Subcutaneous abdominal adipose tissue (tissue), 5 donors: Measurements from ENCODE around the gene FUT1.

Experiments used
- H3K27ac ChIP-seq: one replicate; pipeline ENCODE4 v1.7.0; 2013; ENCODE audit warnings: low read depth, mild to moderate bottlenecking, inconsistent platforms, low read length, moderate library complexity
- H3K27me3 ChIP-seq, 5 donors: one replicate each; pipeline ENCODE4 v1.7.0; 2013; ENCODE audit warnings: low read length in 5 of 5, inconsistent platforms in 1 of 5; ENCODE audit not compliant: control insufficient read depth in 5 of 5, insufficient read depth in 4 of 5
- H3K36me3 ChIP-seq, 5 donors: one replicate each; pipeline ENCODE4 v1.7.0; 2013; ENCODE audit warnings: low read length in 5 of 5; ENCODE audit not compliant: control insufficient read depth in 5 of 5, insufficient read depth in 5 of 5
- H3K4me1 ChIP-seq, 5 donors: one replicate each; pipeline ENCODE4 v1.7.0; 2013; ENCODE audit warnings: low read length in 5 of 5, mild to moderate bottlenecking in 3 of 5, moderate library complexity in 1 of 5; ENCODE audit not compliant: control insufficient read depth in 5 of 5, insufficient read depth in 5 of 5
- H3K4me3 ChIP-seq, 5 donors: one replicate each; pipeline ENCODE4 v1.7.0; 2013; ENCODE audit warnings: low read length in 5 of 5, low read depth in 1 of 5
- H3K9ac ChIP-seq, 5 donors: one replicate each; pipeline ENCODE4 v1.7.0; 2013; ENCODE audit warnings: low read length in 5 of 5, mild to moderate bottlenecking in 4 of 5, moderate library complexity in 3 of 5
- H3K9me3 ChIP-seq, 5 donors: one replicate each; pipeline ENCODE4 v1.7.0; 2013; ENCODE audit warnings: low read length in 5 of 5; ENCODE audit not compliant: control insufficient read depth in 5 of 5
- donor health status: healthy.
- donor health status: healthy.
- donor health status: healthy.
- donor health status: healthy.
- donor health status: healthy.

FUT1 gene

DNA sequence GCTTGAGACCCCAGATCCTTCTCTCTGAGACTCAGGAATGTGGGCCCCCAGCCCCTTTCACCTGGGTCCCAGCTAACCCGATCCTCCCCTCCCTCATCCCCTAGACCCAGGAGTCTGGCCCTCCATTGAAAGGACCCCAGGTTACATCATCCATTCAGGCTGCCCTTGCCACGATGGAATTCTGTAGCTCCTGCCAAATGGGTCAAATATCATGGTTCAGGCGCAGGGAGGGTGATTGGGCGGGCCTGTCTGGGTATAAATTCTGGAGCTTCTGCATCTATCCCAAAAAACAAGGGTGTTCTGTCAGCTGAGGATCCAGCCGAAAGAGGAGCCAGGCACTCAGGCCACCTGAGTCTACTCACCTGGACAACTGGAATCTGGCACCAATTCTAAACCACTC, 3.3 kb upstream of the FUT1 start:
- Histone ChIP-seq H3K4me1 (peaks cover 0 to 30% (median 19%) of the 10 kb centered on the region in 5 donors), H3K9ac (no peak overlapping the region), H3K27ac (no peak overlapping the region), H3K4me3 (no peak overlapping the region), H3K36me3 (peaks cover 0 to 1% (median 0%) of the 10 kb centered on the region in 5 donors), H3K9me3 (no peaks in the 10 kb centered on the region), H3K27me3 (peaks cover 6 to 21% (median 14%) of the 10 kb centered on the region in 5 donors)

DNA sequence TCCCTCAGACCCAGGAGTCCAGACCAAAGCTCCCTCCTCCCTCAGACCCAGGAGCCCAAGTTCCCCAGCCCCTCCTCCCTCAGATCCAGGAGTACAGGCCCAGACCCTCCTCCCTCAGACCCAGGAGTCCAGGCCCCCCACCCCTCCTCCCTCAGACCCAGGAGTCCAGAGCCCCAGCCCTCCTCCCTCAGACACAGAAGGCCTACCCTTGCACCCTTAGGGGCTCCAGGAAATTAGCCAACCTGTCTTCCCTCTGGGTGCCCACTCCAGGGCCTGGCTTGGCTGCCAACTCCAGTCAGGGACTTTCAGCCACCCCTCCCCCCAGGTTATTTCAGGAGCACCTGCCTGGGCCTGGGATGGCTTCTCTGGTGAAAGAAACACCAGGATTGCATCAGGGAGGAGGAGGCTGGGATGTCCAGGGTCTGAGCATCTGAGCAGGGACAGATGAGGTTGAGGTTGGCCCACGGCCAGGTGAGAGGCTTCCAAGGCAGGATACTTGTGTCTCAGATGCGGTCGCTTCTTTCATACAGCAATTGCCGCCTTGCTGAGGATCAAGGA, 2.7 kb upstream of the FUT1 start, which contains the start of gene FGF21:
Gene FGF21, plus strand, starts transcription at position 441 of the 558 bp plus-strand sequence. CDS start 713 bp downstream, outside the sequence.
- no peak within 1 kb of the TSS for H3K9ac ChIP-seq
- H3K27me3 ChIP-seq = peaks cover 12 to 22% (median 14%) of the 10 kb centered on the region in 5 donors
- no peaks in the 10 kb centered on the region for H3K9me3 ChIP-seq
- H3K4me3 ChIP-seq = no peak within 1 kb of the TSS
- H3K4me1 ChIP-seq = peaks cover 0 to 34% (median 19%) of the 10 kb centered on the region in 5 donors
- H3K36me3 ChIP-seq = peaks cover 0 to 7% (median 3%) of the 10 kb centered on the region in 5 donors
- H3K27ac ChIP-seq = no peak within 1 kb of the TSS

DNA sequence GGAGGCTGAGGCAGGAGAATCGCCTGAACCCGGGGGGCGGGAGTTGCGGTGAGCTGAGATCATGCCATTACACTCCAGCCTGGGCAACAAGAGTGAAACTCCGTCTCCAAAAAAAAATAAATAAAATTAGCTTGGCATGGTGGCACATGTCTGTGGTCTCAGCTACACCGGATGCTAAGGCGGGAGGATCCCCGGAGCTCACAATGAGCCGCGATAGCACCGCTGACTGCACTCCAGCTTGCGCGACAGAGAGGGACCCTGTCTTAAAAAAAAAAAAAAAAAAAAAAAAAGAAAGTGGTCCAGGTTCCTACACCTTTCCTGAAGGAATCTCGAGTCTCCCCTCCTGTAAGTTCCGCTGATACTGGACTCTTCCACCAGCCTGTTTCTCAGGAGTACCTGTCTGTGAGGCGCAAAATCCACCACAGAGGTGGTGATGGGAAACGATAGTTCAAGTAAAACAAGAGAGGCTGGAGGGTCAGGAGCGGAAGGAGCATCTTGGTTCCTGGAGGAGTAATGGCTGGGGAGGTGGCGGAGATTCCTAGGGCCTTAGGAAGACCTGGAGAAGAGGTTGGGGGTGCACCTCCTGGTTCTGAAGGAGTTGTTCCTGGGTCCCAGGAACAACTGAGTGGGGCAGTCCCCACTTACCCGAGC, 471 bp downstream of the FUT1 start:
- Histone ChIP-seq H3K9ac (peak overlapping the region in 3 of 5 donors; percentile 39 to 72 (median 56)), H3K36me3 (peaks cover 0 to 10% (median 5%) of the 10 kb centered on the region in 5 donors), H3K27me3 (peaks cover 12 to 23% (median 18%) of the 10 kb centered on the region in 5 donors), H3K4me1 (peaks cover 0 to 45% (median 20%) of the 10 kb centered on the region in 5 donors), H3K4me3 (peak overlapping the region; percentile 41 to 77 (median 69)), H3K9me3 (no peaks in the 10 kb centered on the region), H3K27ac (peak overlapping the region; percentile 67)

DNA sequence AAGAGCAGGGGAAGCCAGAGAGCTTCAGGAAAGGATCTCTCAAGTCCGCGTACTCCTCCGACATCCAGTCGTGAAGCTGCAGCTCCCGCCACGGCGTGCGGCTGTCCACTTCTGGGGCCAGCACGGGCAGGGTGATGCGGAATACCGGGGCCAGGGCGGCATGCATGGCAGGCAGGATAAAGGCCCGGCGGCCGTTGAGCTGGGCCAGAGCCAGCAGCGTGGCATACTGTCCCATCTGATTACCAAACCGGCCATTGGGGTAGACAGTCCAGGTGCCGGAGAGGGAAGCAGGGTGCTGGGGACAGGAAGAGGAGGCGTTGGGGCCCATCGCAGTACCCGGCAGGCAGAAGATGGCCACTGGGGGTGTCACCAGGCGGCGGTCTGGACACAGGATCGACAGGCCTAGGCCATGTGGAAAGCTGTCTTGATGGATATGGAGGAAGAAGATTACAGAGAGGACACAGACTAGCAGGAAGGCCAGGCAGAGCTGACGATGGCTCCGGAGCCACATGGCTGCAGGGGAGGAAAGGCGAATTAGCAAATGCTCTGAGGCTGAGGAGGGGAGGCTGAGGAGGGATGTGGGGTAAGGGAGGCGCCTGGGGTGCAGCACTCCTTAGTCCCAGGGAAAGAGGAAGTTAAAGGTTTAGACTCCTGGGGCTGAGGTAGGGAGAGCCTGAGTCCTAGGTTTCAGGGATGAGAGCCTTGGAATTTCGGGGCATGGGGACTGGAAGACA, 1.5 kb downstream of the FUT1 start:
- Histone ChIP-seq H3K4me1 (peaks cover 0 to 49% (median 21%) of the 10 kb centered on the region in 5 donors), H3K9ac (peak overlapping the region in 1 of 5 donors; percentile 44), H3K27ac (peak overlapping the region; percentile 67), H3K4me3 (peak overlapping the region in 4 of 5 donors; percentile 8 to 77 (median 52)), H3K27me3 (peaks cover 12 to 23% (median 22%) of the 10 kb centered on the region in 5 donors), H3K9me3 (no peaks in the 10 kb centered on the region), H3K36me3 (peaks cover 0 to 10% (median 5%) of the 10 kb centered on the region in 5 donors)

DNA sequence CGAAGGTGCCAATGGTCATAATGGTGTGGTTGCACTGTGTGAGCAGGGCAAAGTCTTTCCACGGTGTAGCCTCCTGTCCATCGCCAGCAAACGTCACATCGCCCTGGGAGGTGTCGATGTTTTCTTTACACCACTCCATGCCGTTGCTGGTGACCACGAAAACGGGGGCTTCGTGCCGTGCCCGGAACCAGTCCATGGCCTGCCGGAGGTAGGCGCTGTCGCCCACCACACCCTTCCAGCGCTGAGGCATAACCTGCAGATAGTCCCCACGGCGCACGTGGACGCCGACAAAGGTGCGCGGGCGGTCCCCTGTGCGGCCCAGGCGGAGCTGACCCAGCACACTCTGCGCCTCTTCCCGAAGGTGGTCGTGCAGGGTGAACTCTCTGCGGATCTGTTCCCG, 2.1 kb downstream of the FUT1 start:
- peak overlapping the region in 1 of 5 donors; percentile 77 for H3K4me3 ChIP-seq
- H3K9ac ChIP-seq = no peak overlapping the region
- peaks cover 12 to 28% (median 24%) of the 10 kb centered on the region in 5 donors for H3K27me3 ChIP-seq
- H3K9me3 ChIP-seq = peaks cover 0 to 1% (median 0%) of the 10 kb centered on the region in 5 donors
- H3K27ac ChIP-seq = no peak overlapping the region
- H3K36me3 ChIP-seq = peaks cover 0 to 10% (median 5%) of the 10 kb centered on the region in 5 donors
- peaks cover 0 to 49% (median 16%) of the 10 kb centered on the region in 5 donors for H3K4me1 ChIP-seq

DNA sequence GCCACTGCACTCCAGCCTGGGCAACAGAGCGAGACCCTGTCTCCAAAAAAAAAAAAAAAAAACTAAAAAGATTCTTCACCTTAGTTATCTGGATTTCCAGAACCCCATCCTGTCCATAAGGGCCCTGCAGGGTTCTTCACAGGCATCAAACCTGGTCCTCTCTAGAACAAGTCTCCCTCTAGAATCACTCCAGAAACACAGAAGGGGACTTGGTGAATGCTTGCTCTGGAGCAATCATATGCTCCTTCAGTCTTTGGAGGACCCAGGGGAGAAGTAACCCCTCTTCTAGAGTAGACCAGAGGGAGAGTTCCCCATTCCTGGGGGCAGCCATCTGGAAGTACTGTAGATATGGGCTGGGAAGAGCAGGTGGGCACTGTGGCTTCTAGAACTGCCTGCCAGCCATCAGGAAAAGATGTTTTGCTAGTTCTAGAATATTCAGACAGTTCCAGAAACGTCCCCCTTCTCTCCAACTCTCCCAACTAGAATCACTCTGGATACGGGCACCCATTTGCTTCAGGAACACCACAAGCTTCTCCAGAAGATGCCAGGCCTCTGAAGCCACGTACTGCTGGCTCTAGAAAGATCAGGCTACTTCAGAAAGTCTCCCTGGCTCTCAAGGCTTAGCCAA, 2.8 kb downstream of the FUT1 start:
- Histone ChIP-seq H3K9ac (no peak overlapping the region), H3K36me3 (peaks cover 0 to 10% (median 5%) of the 10 kb centered on the region in 5 donors), H3K4me3 (no peak overlapping the region), H3K4me1 (peaks cover 0 to 49% (median 16%) of the 10 kb centered on the region in 5 donors), H3K9me3 (peaks cover 0 to 3% (median 0%) of the 10 kb centered on the region in 5 donors), H3K27me3 (peaks cover 12 to 29% (median 24%) of the 10 kb centered on the region in 5 donors), H3K27ac (no peak overlapping the region)

DNA sequence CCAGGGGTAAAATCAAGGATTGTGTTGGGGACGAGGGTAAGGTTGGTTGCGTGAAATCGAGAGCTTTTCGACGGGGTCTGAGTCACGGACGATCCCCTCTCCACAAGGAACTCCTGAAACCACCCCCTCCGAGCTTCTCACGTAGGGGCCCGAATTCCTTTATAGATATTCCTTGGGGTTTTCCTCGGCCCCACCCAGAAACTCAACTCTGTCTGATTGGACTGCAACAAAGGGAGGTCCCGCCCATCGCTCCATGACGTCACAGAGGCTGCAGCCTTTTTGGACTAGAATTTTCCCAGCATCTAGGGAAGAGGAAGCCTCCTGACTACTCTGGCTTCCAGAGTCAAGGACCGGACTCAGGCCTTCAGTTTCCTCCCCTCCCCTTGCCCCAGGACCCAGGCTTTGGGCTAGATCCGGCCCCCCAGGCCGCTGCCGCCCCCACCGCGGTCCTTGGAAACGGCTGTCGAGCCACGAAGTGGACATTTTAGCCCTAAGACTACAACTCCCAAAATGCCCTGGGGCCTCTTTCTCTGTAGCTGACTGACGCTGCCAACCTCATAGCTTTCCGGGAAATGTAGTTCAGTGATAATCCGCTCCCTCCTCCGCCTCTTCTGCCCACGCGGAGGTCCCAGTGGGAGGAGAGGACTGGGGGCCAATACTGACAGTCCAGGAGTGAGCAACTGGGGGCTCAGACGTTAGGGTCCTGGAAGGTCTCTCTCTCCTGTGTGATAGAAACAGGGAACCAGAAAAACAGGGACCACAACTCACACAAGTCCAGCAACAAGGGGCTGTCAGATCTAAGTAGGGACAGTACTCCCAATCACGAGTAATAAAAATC, 5.5 kb downstream of the FUT1 start, which contains the start of gene IZUMO1:
Gene IZUMO1, minus strand, starts transcription at position 172 of the 838 bp plus-strand sequence. CDS start 1,050 bp downstream, outside the sequence.
- peak within 1 kb of the TSS in 4 of 5 donors; percentile 11 to 64 (median 50) for H3K4me3 ChIP-seq
- H3K27me3 ChIP-seq = peaks cover 9 to 20% (median 12%) of the 10 kb centered on the region in 5 donors
- peak within 1 kb of the TSS; percentile 74 for H3K27ac ChIP-seq
- peaks cover 0 to 10% (median 5%) of the 10 kb centered on the region in 5 donors for H3K36me3 ChIP-seq
- H3K9ac ChIP-seq = peak within 1 kb of the TSS in 2 of 5 donors; percentile 35
- H3K4me1 ChIP-seq = peaks cover 0 to 33% (median 4%) of the 10 kb centered on the region in 5 donors
- H3K9me3 ChIP-seq = peaks cover 0 to 3% (median 0%) of the 10 kb centered on the region in 5 donors

DNA sequence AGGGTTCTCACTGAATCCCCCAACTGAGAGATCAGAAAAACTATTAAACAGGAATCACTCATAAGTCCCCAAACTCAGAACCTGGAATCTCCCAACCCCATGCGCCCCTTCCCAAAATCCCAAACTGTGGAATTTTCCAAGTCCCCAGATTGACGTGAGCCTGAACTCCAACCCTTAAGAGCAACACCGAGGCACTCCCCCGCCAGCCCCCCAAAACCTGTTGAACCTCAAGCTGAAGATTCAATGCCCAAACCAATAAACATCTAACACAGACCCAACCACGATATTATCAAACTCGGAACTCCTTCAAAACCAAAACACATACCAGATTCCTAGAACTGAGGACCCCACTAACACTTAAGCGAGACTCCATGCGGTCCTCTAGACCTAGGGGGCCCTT, 6.3 kb downstream of the FUT1 start:
- peak overlapping the region in 1 of 5 donors; percentile 49 for H3K4me3 ChIP-seq
- no peak overlapping the region for H3K9ac ChIP-seq
- peaks cover 0 to 35% (median 7%) of the 10 kb centered on the region in 5 donors for H3K4me1 ChIP-seq
- H3K27ac ChIP-seq = peak overlapping the region; percentile 74
- H3K36me3 ChIP-seq = peaks cover 0 to 10% (median 5%) of the 10 kb centered on the region in 5 donors
- peaks cover 0 to 3% (median 0%) of the 10 kb centered on the region in 5 donors for H3K9me3 ChIP-seq
- H3K27me3 ChIP-seq = peaks cover 6 to 17% (median 9%) of the 10 kb centered on the region in 5 donors
